Natural killer cell (primary cell): ENCODE results near the gene PRPF38B. TPM values are rescaled to one million over a fixed set of nuclear protein-coding genes. Genes with fewer than 3 reads are reported as not detected.
A peak's percentile ranks its signal among the peaks of the same experiment; 100 is the strongest.

Experiments used
- ATAC-seq, 3 donors: fragments of 150-1000 bp in 2 of 3; fragments of 200-7000 bp in 1 of 3; cut with Tn5 transposase; 1 replicate in 1 of 3; 2 replicates in 2 of 3; pipeline ENCODE4 v1.10.0; 2021; ENCODE audit warnings: mild to moderate bottlenecking in 2 of 3, moderate library complexity in 2 of 3
- DNase-seq, 2 donors: peaks; one replicate each; pipeline versions ENCODE4 v3.0.0 to v3.0.0-alpha.2; 2013 to 2021; ENCODE audit warnings: mixed read lengths in 1 of 2
- H3K27ac ChIP-seq: one replicate; pipeline ENCODE4 v1.5.1; 2013; ENCODE audit warnings: mild to moderate bottlenecking, low read length
- H3K27me3 ChIP-seq: one replicate; pipeline ENCODE4 v1.6.1; 2013; ENCODE audit warnings: low read length; ENCODE audit not compliant: control insufficient read depth, insufficient read depth
- H3K36me3 ChIP-seq: one replicate; pipeline ENCODE4 v1.6.1; 2013; ENCODE audit warnings: low read length; ENCODE audit not compliant: control insufficient read depth, insufficient read depth
- H3K4me1 ChIP-seq: one replicate; pipeline ENCODE4 v1.6.1; 2013; ENCODE audit warnings: low read length; ENCODE audit not compliant: control insufficient read depth, insufficient read depth
- H3K4me3 ChIP-seq: one replicate; pipeline ENCODE4 v1.5.1; 2013; ENCODE audit warnings: low read length
- H3K9me3 ChIP-seq: one replicate; pipeline ENCODE4 v1.6.1; 2013; ENCODE audit warnings: low read length; ENCODE audit not compliant: control insufficient read depth, insufficient read depth
- H3K27ac Mint-ChIP-seq, 2 donors: one replicate each; pipeline ENCODE4 v1.8.0; 2022; ENCODE audit warnings: mild to moderate bottlenecking in 2 of 2, mixed read lengths in 2 of 2, moderate library complexity in 1 of 2
- H3K27me3 Mint-ChIP-seq, 2 donors: one replicate each; pipeline ENCODE4 v1.8.0; 2022; ENCODE audit warnings: low read depth in 2 of 2, mixed read lengths in 2 of 2
- H3K36me3 Mint-ChIP-seq: one replicate; pipeline ENCODE4 v1.8.0; 2022; ENCODE audit warnings: mixed read lengths
- H3K4me1 Mint-ChIP-seq, 2 donors: one replicate each; pipeline ENCODE4 v1.8.0; 2022; ENCODE audit warnings: mixed read lengths in 2 of 2
- H3K4me3 Mint-ChIP-seq: one replicate; pipeline ENCODE4 v1.8.0; 2022; ENCODE audit warnings: mild to moderate bottlenecking, moderate library complexity, mixed read lengths
- H3K9me3 Mint-ChIP-seq, 2 donors: one replicate each; pipeline ENCODE4 v1.8.0; 2022; ENCODE audit warnings: mixed read lengths in 2 of 2
- CTCF ChIP-seq: fragments of 200-600 bp; IDR thresholded peaks from one replicate; pipeline ENCODE4 v1.8.0; 2022; ENCODE audit warnings: antibody characterized with exemption
- WGBS: methylation state at CpG from one replicate; pipeline ENCODE4 v1.1.7; 2013; ENCODE audit warnings: missing lambda C conversion rate; ENCODE audit not compliant: insufficient coverage; 5-methylcytosine and 5-hydroxymethylcytosine counted together
- intact Hi-C: fragments of 100-400 bp; cut with micrococcal nuclease; formaldehyde crosslinking; loops from one replicate; pipeline ENCODE4 v1.14.2; 2022
- total RNA-seq, 4 donors: library from RNA; stranded (reverse); fragments of 120-200 nt in 1 of 4; gene quantifications; one replicate each; pipeline versions ENCODE4 v1.2.3 to v1.2.4, GENCODE V29; 2013 to 2022

The PRPF38B gene
- total RNA-seq, 3 donors from 2014 or later (not counting 1 experiment from before 2014, with no cell fraction given): 115 to 158 (median 156) TPM

GRCh38 chr1:108708691-108709660 lies 16.9 kb downstream of the PRPF38B start:
- H3K27ac Mint-ChIP-seq: peak overlapping the region in 1 of 2 donors; percentile 35
- Histone ChIP-seq H3K9me3 (no peaks in the 10 kb centered on the region), H3K4me3 (no peak overlapping the region), H3K4me1 (peaks cover 11% of the 10 kb centered on the region), H3K27ac (no peak overlapping the region), H3K36me3 (no peaks in the 10 kb centered on the region), H3K27me3 (no peaks in the 10 kb centered on the region)
- intact Hi-C loops: loop anchor here (2.0 to 5.0 kb wide), 2 partner anchors 16 to 197 kb away; partner anchors contain the start of gene PRPF38B
- H3K27me3 Mint-ChIP-seq: no peaks in the 10 kb centered on the region
- ATAC-seq: peak; percentile 72 to 90 (median 87)
- peak; percentile 48 to 81 for DNase-seq
- 78% methylated on average over 7 of the region's 7 CpGs for WGBS
- H3K4me1 Mint-ChIP-seq: peaks cover 17 to 25% of the 10 kb centered on the region in 2 donors
- no peak overlapping the region for H3K4me3 Mint-ChIP-seq
- peak; percentile 53 for TF ChIP-seq CTCF
- no peaks in the 10 kb centered on the region for H3K36me3 Mint-ChIP-seq
- no peaks in the 10 kb centered on the region for H3K9me3 Mint-ChIP-seq

- H3K4me3 ChIP-seq: no peak within 1 kb of the TSS
- no peak within 1 kb of the TSS for H3K27ac ChIP-seq
- peaks cover 6 to 13% of the 10 kb centered on the region in 2 donors for H3K4me1 Mint-ChIP-seq
- no peaks in the 10 kb centered on the region for H3K4me1 ChIP-seq
- no peaks in the 10 kb centered on the region for H3K9me3 ChIP-seq
- no peaks in the 10 kb centered on the region for H3K27me3 ChIP-seq
- no peaks in the 10 kb centered on the region for H3K36me3 Mint-ChIP-seq
- 58% methylated on average over 6 of the region's 9 CpGs for WGBS
- intact Hi-C loops: no loop called here
- H3K9me3 Mint-ChIP-seq: no peaks in the 10 kb centered on the region
- DNase-seq (no peak), ATAC-seq (no peak)
- TF ChIP-seq CTCF: no peak
- peaks cover 0 to 2% of the 10 kb centered on the region in 2 donors for H3K27me3 Mint-ChIP-seq
- no peak within 1 kb of the TSS for H3K4me3 Mint-ChIP-seq
- H3K27ac Mint-ChIP-seq: no peak within 1 kb of the TSS
- no peaks in the 10 kb centered on the region for H3K36me3 ChIP-seq
Measured at GRCh38 chr1:108712606-108713150, 20.6 kb downstream of the PRPF38B start, which contains the start of gene FNDC7. TSS of gene FNDC7 (plus strand) at chr1:108712908. CDS start at chr1:108712934, 26 bp downstream.

- H3K27ac ChIP-seq: no peak overlapping the region
- no peaks in the 10 kb centered on the region for H3K27me3 ChIP-seq
- no peak overlapping the region for H3K4me3 ChIP-seq
- Mint-ChIP-seq H3K4me1 (no peaks in the 10 kb centered on the region), H3K27me3 (peaks cover 3 to 7% of the 10 kb centered on the region in 2 donors), H3K36me3 (no peaks in the 10 kb centered on the region), H3K4me3 (no peak overlapping the region), H3K9me3 (no peaks in the 10 kb centered on the region), H3K27ac (no peak overlapping the region)
- H3K36me3 ChIP-seq: no peaks in the 10 kb centered on the region
- no peak for ATAC-seq
- intact Hi-C loops: no loop called here
- no peak for DNase-seq
- no peak for TF ChIP-seq CTCF
- 91% methylated on average over 5 of the region's 5 CpGs for WGBS
- H3K4me1 ChIP-seq: no peaks in the 10 kb centered on the region
- no peaks in the 10 kb centered on the region for H3K9me3 ChIP-seq
Measured at GRCh38 chr1:108715932-108716331, 23.8 kb downstream of the PRPF38B start.
